Stimulated activated CD4-positive, alpha-beta T cell treated with anti-CD3 and anti-CD28 coated beads, TNF-alpha, amount 100 ng/mL, for 48 hours (primary cell): Measurements from ENCODE around the gene CHCHD4.
"Not testable (repeated sequence)": the region's sequence is repeated elsewhere in the genome, so short reads cannot be mapped to it uniquely, and the experiment has no call there.

Experiments
- DNase-seq, 3 donors: peaks; one replicate each; pipeline ENCODE4 v3.0.0-alpha.2; 2020; ENCODE audit warnings: low read depth in 3 of 3

Gene CHCHD4

GRCh38 chr3:14120111-14120920, 4.4 kb downstream of the CHCHD4 start:
- DNase-seq = no peak

- no peak for DNase-seq
These were observed 5.0 kb downstream of the CHCHD4 start for GRCh38 chr3:14119651-14120050.

- DNase-seq = no peak
These were observed 6.0 kb downstream of the CHCHD4 start for GRCh38 chr3:14118400-14119381.

- DNase-seq = no peak
These were observed 6.9 kb downstream of the CHCHD4 start for GRCh38 chr3:14117468-14118399.

- no peak for DNase-seq
These were observed 10.6 kb downstream of the CHCHD4 start for GRCh38 chr3:14113965-14114635.

- no peak for DNase-seq
These were observed 14.0 kb downstream of the CHCHD4 start for GRCh38 chr3:14110699-14111098.

GRCh38 chr3:14109821-14110220, 14.8 kb downstream of the CHCHD4 start:
- DNase-seq = not testable (repeated sequence)

- DNase-seq = no peak
These were observed 26.9 kb downstream of the CHCHD4 start for GRCh38 chr3:14097616-14098391.

GRCh38 chr3:14096742-14097141, 27.9 kb downstream of the CHCHD4 start:
- no peak for DNase-seq

GRCh38 chr3:14093831-14094230, 30.8 kb downstream of the CHCHD4 start:
- DNase-seq = no peak

- DNase-seq = no peak
These were observed 32.2 kb downstream of the CHCHD4 start for GRCh38 chr3:14092464-14092863.

- not testable (repeated sequence) for DNase-seq
These were observed 32.7 kb downstream of the CHCHD4 start for GRCh38 chr3:14091959-14092358.

GRCh38 chr3:14087461-14087860, 37.2 kb downstream of the CHCHD4 start:
- DNase-seq = not testable (repeated sequence)

- DNase-seq = peak in 2 of 3 donors; percentile 7 to 8
These were observed 42.5 kb downstream of the CHCHD4 start for GRCh38 chr3:14082108-14082657.

GRCh38 chr3:14077310-14077709, 47.4 kb downstream of the CHCHD4 start:
- DNase-seq = no peak

GRCh38 chr3:14075233-14075632, 49.4 kb downstream of the CHCHD4 start:
- DNase-seq = not testable (repeated sequence)

GRCh38 chr3:14064910-14065309, 59.8 kb downstream of the CHCHD4 start:
- no peak for DNase-seq

- no peak for DNase-seq
These were observed 61.5 kb downstream of the CHCHD4 start for GRCh38 chr3:14063152-14063551.
